Sigmoid colon (tissue), 4 donors: ENCODE results near the gene TINAG.

Experiments used
- CTCF ChIP-seq, 4 experiments: fragments of 450-650 bp in 3 of 4; fragments of 200-600 bp in 1 of 4; IDR thresholded peaks; one replicate each; pipeline ENCODE4 v1.5.1; 2016 to 2019; ENCODE audit warnings: antibody characterized with exemption in 4 of 4, mild to moderate bottlenecking in 3 of 4, moderate library complexity in 2 of 4
- EP300 ChIP-seq, 4 donors: sonication (generic); formaldehyde crosslinking; IDR thresholded peaks; one replicate each; pipeline ENCODE4 v1.6.1; 2017; ENCODE audit warnings: antibody characterized with exemption in 4 of 4
- POLR2A ChIP-seq, 2 donors: fragments of 450-650 bp; IDR thresholded peaks; one replicate each; pipeline ENCODE4 v1.6.1; 2016; ENCODE audit warnings: antibody characterized with exemption in 2 of 2, mild to moderate bottlenecking in 2 of 2, moderate library complexity in 2 of 2
- POLR2AphosphoS5 ChIP-seq, 4 donors: sonication (generic); formaldehyde crosslinking; IDR thresholded peaks; one replicate each; pipeline ENCODE4 v1.6.1; 2017; ENCODE audit warnings: antibody characterized with exemption in 4 of 4

DNA sequence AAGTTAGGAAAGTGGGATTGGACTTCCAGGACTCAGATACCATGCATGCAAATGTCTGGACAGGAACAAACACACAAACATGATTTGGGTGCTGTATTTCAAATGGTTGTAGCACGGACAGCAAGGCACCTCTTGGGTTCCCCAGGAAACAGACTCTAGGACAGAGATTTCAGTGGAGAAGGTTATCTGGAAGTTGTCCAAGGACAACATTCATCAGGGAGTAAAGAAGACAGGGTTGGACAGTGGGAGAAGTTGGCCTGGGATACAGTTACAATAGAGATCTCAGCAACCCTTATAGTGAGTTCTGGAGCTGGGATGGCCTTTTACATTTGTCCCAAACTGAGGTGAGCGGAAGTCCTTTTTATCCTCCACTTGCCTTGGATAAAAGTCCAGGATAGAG is 19.8 kb upstream of the TINAG start:
- TF ChIP-seq CTCF (IDR thresholded peaks at IDR 0.05) (no peak), POLR2AphosphoS5 (IDR thresholded peaks at IDR 0.05) (no peak), POLR2A (IDR thresholded peaks at IDR 0.05) (no peak), EP300 (IDR thresholded peaks at IDR 0.05) (no peak)
